ENCODE results near the gene ESR1.
A peak's percentile ranks its signal among the peaks of the same experiment; 100 is the strongest.

ESR1 gene

DNA sequence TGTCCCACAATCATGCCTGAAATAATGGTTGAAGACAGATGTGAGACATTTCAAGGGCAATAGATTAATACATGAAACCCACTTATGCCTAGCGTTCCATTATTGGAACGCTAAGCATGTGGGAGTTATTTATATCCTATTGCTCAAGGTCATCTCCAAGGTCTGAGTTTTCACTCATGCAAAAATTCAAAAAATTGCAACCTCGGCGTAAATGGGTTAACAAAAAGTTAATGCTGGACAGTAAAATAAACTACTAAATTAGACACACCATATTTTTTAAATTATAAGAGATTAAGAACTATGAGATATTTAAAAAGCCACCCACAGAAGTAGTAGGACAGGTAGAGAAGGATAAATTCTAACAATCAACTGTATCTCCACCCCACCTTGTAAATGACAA lies 98.4 kb downstream of the ESR1 start:
- DNase-seq (ENCODE audit: low read depth), result no peak
- TF ChIP-seq, protein P1, sequence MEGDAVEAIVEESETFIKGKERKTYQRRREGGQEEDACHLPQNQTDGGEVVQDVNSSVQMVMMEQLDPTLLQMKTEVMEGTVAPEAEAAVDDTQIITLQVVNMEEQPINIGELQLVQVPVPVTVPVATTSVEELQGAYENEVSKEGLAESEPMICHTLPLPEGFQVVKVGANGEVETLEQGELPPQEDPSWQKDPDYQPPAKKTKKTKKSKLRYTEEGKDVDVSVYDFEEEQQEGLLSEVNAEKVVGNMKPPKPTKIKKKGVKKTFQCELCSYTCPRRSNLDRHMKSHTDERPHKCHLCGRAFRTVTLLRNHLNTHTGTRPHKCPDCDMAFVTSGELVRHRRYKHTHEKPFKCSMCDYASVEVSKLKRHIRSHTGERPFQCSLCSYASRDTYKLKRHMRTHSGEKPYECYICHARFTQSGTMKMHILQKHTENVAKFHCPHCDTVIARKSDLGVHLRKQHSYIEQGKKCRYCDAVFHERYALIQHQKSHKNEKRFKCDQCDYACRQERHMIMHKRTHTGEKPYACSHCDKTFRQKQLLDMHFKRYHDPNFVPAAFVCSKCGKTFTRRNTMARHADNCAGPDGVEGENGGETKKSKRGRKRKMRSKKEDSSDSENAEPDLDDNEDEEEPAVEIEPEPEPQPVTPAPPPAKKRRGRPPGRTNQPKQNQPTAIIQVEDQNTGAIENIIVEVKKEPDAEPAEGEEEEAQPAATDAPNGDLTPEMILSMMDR (conservative IDR thresholded peaks at IDR 0.05; ENCODE audit: low read depth, low read length), result no peak
- H3K4me3 ChIP-seq (ENCODE audit: low read length), result no peak overlapping the region

DNA sequence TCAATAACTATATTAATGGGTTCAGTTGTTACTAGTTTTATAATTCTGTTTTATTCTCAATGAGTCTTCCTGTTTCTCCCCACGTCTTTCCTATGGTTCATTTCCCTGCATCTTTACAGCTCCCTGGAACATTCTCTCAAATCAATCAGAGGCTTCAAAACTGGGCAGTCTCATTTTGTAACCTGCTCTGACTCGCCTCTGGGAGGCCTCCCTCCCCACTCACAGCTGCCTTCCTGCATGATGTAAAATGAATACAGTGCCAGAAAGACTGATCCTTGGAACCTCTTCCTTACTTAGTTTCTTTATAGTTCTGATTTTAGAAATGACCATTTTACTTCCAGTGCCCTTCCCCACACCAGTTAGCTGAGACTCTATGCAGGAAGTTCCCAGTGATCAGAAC lies 103.9 kb downstream of the ESR1 start:
- no peak for DNase-seq (ENCODE audit: low read depth)
- no peak overlapping the region for H3K4me3 ChIP-seq (ENCODE audit: low read length)
- TF ChIP-seq, protein P1 (conservative IDR thresholded peaks at IDR 0.05; ENCODE audit: low read depth, low read length), result no peak

DNA sequence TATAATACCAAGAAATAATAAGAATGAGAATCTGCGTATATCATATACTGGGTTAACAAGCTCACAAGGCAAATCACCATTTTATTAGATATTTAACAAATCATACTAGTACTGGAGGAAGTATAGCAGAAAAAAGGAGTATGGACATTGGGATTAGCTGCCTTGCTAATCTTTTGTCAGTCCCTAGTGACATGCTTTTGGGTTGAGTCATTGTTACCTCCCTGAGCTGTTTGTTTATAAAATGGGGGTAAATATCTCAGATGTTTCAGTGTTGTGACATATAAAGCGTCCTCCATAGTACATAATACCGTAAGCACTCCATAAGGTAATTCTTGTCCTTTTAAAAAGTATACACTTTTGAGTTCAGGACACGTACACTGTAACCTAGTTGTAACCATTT lies 107.0 kb downstream of the ESR1 start:
- H3K4me3 ChIP-seq (ENCODE audit: low read length), result no peak overlapping the region
- no peak for DNase-seq (ENCODE audit: low read depth)
- TF ChIP-seq, protein P1 (conservative IDR thresholded peaks at IDR 0.05; ENCODE audit: low read depth, low read length), result no peak

DNA sequence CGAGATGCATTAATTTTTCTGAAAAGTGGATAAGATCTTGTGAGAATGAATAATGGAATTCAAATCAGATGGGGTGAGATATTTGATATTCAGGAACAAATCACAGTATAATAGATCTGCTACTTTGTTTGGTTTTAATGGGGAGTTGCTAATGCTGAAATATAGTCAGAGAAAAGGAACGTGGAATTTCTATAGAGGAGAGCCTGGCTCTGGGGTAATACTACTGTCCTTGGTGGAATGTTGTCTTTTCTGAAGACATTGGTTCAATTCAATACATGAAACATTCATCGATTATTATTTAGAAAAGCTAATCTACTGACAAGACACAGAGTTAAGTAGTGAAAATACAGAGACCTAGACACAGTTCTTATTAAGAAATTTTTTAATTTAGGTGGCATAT lies 108.6 kb downstream of the ESR1 start:
- no peak overlapping the region for H3K4me3 ChIP-seq (ENCODE audit: low read length)
- no peak for DNase-seq (ENCODE audit: low read depth)
- TF ChIP-seq, protein P1 (conservative IDR thresholded peaks at IDR 0.05; ENCODE audit: low read depth, low read length), result no peak

DNA sequence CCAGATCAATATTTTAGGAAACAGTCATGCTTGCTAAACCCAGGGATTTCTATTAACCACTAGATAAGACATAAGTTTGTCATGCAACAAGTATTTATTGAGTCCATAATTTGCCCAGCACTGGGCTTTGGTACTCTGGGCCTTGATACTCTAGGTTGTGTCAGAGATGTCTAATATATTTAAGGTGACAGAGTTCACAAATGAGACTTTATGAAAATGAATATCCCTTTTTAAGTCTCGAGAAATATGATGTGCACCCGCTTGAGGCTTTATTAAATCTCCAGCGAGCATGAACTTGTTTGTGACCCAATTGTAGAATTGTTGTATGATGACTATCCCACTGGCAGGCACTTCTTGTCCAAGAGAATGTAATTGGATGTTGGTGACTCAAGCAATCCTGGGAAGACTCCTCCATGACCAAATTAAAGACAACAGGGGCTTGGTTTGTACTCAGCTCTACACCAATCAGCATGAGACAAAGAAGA lies 109.2 kb downstream of the ESR1 start:
- TF ChIP-seq, protein P1 (conservative IDR thresholded peaks at IDR 0.05; ENCODE audit: low read depth, low read length), result no peak
- peak; percentile 66 for DNase-seq (ENCODE audit: low read depth)
- no peak overlapping the region for H3K4me3 ChIP-seq (ENCODE audit: low read length)

DNA sequence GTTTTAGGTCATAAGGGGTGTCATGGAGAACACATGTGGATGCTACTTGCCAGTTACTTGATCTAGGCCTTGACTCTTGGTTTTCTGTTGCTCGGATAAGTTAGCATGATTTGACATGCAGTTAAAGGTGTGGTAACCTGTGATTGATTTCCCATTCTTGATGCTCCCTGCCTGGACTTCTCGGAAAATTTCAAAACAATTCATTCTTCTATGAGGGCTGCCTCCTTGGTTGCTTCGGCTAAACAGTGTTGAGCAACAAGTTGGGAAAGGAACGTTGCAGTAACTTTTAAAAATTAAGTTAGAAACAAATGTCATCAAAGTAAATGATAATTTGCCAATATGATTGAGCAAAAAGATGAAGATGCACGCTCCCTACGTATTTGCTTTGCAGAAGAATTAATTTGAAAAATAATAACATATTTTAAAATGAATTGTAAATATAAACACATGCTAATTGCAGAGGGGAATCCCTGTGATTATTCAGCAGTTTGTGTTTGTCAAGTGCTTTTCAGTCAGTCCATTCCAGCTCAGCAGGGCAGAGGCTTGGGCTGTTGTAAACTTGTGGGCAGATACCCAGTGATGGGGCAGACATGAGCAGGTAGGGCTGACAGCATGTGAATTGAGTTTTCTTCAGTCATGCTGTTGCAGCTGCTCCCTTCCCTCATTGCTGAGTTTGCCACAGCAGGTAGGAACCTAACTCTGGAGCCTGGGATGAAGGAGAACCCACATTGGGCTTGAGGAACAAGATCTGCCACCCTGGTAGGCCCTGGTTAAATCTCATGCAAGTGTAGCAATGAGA lies 110.2 kb downstream of the ESR1 start:
- DNase-seq (ENCODE audit: low read depth), result no peak

More for the DNA sequence above, 110.2 kb downstream of the ESR1 start:
- H3K4me3 ChIP-seq (ENCODE audit: low read length), result no peak overlapping the region
- TF ChIP-seq, protein P1 (conservative IDR thresholded peaks at IDR 0.05; ENCODE audit: low read depth, low read length), result no peak
